CD4-positive, alpha-beta T cell treated with Interleukin-12 subunit alpha and Interleukin-12 subunit beta, for 1 hour (primary cell): ENCODE results near the gene FBXO3.
"Not testable (repeated sequence)": the region's sequence is repeated elsewhere in the genome, so short reads cannot be mapped to it uniquely, and the experiment has no call there.

ENCODE experiments used
- DNase-seq: peaks from one replicate; pipeline ENCODE4 v3.0.0-alpha.2; 2020

FBXO3 gene

DNA sequence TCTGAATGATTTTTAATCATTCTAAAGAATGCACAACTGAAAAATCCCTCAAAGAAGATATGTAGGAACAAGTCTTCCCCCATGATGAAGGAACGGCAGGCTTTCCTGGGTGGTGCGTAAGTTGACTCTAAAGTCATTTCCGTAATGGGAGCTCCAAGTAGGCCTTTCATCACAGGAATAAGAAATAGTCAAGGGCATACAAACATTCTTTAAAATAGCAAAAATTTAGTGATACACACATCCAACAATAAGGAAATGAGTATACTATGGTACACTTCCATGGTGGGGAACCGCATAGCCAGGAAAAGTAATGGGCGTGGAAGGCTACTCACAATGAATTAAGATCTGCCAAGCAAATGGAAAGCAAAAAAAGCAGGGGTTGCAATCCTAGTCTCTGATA is 48.8 kb downstream of the FBXO3 start:
- no peak for DNase-seq

DNA sequence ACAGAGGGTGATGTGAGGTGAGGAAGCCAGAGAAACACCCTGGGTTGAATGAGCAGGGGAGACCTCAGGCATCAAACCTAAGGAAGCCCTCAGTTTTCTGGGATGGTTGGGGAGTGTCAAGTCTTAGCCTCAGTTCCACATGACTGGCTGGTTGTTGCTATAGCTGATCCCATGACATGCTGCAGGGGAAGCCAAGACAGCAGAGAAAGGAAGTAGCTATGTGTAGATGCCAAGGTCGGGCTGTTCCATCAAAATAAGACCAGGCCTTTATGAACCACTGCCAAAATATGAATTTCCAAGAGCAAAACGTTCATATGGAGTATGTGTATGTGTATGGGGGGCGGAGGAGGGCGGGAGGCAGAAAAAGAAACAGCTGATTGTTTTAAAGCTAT is 49.7 kb downstream of the FBXO3 start:
- DNase-seq: no peak

DNA sequence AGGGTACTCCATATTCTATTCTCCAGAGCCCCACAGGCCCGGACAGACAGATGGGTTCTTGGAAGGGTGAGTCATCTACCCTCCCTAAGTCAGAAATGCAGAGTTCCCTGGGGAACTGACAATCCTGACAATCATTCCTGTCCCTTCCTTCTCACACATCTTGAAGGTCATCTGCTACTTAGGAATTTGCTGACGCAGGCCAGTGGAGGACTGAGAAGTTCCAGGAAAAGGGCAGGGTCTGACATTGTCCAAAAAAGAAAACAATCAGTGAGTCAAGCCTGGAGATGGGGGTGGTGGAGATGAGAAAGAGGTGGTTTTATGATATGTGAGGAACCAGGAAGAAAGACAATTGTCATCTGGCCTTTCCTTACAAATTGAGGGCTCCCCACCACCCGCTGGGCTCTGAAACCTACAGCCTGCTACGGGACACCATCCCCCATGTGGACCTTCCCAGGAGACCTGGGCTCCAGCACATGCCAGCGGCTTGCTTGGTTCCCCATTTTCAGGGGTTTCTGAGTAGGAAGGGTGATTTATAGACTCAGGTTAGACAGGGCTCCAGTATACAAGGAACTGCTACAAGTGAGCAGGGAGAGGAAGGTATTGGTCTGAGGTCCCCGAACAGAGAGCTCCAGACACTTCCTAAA is 51.0 kb downstream of the FBXO3 start:
- no peak for DNase-seq

DNA sequence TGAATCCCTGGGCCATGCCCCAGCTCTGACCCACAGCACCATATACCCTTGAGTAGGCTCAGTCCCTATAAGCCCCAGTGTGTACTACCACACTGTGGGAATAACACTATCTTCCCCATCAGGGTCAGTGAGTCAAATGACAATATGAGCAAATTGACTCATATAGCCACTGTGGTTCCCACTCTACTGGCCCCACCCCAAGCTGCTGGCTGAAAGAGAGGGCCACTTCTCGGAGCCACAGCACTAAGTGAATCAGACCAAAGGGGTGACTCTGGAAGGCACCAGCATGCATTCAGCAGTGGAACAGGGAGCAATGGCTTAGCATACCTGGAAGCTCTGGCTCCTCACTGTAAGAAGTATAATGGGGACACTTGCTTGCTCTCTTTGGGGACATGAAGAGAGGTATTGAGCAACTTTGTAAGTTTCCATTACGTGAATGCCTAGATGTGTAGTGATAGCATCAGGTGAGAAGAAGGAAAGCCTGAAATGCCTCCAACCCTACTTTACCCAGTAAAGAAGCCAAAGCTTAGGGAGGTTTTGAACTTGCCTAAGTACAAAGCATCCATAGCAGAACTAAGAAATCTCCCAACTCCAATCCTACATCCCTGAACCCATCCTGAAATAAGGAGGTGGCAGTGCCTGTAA is 51.6 kb downstream of the FBXO3 start:
- DNase-seq: no peak

DNA sequence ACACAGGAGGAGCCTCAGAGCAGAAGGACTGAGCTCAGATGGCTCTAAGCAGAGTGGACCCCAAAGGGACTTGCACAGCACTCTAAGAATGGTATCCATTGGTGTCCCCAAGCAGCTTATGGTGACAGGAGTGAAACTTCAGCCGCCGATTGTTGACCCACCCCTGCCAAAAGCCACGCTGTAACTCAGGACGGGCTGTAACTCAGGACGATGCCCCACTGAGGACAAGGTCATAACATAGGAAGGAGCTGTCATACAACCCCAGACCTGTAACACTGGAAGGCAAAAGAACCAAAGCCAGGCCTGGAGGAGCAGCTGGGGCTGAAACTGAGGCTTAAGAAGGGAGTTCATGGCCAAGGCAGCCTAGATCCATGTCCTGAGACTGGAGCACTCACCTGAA is 52.3 kb downstream of the FBXO3 start:
- no peak for DNase-seq

DNA sequence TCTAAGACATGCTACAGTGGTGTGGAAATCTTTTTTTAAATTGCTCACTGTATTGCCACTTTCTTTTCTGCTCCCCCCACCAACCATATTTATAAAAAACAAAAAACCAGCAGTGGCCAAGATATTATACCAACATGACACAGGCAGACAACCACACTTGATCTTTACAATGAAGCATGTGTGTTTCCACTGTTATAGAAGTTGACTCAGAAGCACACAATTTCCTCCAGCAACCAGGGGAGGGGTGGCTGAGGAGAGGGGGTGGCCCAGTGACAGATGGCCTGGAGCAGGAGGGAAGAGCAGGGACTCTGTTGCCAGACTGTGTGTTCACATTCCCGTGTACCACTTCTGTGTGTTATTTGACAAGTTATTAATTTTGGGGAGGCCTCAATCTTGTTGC is 52.9 kb downstream of the FBXO3 start:
- DNase-seq: no peak

DNA sequence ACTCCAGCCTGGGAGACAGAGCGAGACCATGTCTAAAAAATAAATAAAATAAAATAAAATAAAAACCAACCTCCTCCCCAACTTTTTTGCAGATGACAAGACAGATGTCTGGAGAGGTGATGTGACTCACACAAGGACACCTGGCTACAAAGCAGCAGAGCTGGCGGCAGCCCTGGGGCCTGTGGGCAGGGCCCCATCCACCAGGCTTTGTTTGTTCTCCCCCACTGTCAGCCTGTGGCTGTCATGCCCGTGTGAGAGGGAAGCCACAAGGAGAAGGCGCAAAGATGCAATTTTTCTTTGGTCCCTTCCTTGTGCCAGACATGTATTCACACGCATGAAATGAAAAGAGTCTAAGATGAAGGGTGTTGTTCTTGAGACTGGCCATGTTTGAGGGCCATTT is 54.7 kb downstream of the FBXO3 start:
- no peak for DNase-seq

DNA sequence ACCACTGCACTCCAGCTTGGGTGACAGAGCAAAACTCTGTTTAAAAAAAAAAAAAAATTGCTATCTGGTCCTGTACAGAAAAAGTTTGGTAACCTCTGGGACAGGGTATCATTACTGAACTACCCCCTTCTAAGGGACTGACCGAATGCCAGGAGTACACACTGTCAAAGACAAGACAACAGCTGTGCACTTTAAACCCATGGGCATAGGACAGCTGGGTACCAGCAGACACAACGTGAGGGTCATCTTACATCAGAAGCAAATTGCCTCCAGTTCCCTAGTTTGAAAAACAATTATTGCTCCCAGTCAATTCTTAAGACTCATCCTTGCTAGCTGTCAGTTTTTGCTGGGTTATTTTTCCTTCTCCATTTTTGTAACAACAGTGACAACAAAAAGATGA is 55.9 kb downstream of the FBXO3 start:
- DNase-seq: no peak

DNA sequence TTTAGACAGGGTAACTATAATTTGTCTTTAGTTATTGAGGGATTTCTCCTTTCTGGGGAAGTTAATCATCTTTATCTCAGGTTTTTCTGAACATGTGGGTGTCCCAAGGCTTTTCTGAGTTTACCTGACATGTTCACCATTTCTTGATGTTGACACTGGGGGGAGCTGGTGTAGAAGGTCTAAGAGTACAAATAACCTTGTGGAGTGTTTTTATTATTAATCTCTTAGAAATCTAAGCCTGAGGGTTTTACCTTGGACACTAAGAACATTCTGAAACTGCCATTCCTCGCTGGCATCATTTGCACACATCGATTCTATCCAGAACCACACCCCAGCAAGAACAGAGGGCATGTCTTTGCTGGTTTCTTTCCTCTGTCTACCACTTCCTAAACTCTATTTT is 58.1 kb downstream of the FBXO3 start:
- DNase-seq: peak; percentile 29

DNA sequence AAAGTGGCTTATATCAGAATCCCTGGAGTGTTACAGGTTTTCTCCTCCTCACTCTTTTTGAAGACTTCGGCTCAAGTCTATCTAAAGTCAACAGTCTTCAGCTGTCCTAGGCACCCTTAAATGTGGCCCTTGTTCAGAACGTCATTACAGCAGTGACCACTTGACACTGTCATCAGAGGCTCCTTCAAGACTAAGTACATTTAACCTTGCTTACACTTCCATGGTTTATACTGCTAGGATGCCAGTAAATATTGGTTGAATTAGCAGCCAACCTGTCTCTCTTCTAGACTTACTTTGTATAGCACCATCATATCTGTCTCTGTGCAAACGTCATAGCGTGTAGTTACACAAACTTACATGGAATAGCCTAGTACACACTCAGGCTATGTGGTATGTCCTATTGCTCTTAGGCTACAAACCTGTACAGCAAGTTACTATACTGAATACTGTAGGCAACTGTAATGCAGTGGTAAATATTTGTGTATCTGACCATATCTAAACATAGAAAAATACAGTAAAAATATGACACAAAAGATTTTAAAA is 60.4 kb downstream of the FBXO3 start:
- DNase-seq: no peak

DNA sequence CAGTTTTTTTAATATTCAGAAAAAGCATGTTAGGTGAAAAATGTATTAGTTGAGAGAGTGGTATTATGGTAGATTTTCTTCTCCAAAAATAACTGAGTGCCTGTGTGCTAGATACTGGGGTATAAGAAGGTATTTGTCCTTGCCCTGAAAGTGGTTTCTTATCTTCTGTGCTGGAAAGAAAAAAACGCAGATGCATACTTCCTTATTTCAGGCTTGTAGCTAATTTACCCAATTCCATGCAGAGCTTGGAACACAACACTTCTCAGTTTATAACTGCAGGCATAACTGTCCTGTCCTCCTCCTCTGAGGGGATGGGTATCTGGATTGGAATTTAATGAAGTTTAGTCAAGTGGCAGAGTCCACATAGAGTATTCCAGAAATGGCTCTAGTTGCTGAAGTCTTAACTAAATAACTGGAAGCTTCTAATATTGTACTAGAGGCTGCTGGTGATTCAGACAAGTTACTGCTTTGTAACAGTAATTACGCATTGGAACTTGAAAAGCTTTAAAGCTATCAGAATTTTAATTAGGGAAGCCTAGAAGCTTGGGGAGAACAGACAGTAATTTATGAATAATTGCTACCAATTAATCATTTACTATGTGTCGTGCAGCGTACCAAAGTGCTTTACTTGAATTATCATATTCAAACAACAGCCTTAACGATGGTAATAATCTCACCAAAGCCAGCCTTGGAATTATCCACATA is 61.0 kb downstream of the FBXO3 start:
- no peak for DNase-seq

DNA sequence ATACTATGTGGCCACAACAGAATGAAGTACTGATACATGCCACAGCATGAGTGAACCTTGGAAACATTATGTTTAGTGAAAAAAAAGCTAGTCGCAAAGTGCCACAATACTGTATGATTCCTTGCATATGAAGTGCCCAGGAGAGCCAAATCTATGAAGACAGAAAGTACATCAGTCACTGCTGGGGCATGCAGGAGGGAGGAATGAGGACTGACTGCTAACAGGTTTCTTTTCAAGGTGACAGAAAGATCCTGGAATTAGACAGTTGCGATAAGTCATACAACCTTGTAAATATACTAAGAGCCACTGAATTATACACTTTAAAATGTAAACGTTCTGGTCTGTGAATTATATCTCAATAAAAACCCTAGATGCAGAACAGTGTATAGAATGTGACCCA is 61.9 kb downstream of the FBXO3 start:
- DNase-seq: no peak

DNA sequence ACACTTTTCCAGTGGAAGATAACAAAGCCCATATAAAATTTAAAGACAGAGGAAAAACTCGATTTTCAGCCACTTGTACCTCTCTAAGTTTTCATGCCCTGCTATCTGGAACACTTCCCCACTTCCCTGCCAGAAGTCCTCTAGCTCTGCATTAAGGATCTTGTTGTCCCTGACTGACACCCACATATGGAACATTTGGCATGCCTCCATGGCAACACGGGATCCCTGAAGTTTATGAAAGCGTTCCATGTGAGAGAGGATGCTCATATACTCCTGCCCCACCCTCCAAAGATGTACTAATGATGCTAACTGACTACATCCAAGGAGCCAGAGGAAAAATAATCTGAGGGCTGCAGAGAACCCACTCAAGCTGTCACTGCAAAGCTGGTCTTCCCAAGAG is 64.9 kb downstream of the FBXO3 start:
- DNase-seq: no peak

DNA sequence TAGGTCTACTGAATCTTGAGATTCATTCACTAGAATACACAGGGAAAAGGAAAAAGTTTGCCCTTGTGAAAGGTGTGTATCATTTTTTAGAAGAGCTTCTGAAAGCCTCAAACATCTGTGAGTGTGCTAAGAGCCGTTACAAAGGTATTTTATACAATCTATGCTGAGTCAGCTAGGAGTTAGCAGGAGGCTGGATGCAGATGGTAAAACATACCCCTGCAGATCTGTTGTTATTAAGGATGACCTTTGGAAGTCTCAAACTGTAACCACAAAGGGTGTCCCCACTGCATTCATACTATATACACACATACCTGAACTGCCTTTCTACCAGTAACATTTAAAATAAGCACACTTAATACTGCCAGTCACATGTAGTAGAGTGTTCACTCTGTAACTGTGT is 65.3 kb downstream of the FBXO3 start:
- DNase-seq: no peak

DNA sequence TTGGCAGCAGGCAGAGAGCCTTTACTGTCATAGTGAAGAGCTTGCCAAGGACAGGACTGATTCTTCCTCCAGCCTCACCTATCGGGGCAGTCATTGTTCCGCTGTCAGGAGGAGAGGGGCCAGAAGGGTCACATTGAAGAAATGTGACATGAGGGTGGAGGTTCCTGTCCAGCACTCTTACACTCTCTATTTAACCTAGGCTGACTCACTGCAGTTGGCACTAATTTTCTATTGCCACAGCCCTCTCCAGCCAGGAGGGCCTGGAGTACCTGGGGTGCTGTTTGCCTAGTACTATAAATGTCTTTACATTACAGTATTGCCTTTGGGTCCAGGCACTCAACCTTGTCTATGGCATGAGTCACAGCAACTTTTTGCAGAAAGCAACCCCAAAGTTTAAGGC is 66.5 kb downstream of the FBXO3 start:
- DNase-seq: not testable (repeated sequence)

DNA sequence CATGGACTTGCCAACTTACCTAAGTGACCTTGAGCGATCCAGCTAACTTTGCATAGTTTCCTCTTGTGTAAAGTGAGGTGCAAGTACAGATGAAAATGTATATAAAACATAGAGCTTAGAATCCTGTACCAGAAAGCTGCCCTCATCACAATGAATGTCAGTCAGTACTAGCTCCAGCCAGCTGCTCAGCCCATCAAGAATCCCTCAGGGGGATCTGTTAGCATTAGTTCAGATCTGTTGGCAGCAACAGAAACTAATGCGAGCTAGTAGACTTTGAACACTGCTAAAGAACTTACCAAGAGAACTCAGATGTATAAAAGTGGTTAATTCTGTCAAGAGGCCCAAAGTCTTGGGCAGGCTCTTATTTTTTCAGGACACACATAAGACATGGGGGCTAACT is 67.4 kb downstream of the FBXO3 start:
- DNase-seq: no peak

DNA sequence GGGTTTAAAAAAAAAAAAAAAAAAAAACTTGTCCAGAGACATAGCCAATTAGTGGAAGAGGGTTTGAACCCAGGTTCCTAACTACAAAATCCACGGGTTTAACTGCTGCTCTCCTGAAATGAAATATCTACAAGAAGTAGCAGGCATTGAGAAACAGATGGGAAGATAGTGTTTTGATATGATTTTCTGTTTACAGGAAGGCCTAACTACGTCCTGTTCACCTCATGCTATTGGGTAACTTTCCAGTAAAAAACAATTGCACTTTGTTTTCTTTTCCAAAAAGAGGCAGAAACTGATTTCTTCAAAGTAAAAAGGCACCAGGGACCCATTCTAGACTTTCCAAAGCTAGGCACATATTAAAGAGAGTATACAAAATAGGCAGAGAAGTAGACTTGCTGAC is 67.8 kb downstream of the FBXO3 start:
- no peak for DNase-seq

DNA sequence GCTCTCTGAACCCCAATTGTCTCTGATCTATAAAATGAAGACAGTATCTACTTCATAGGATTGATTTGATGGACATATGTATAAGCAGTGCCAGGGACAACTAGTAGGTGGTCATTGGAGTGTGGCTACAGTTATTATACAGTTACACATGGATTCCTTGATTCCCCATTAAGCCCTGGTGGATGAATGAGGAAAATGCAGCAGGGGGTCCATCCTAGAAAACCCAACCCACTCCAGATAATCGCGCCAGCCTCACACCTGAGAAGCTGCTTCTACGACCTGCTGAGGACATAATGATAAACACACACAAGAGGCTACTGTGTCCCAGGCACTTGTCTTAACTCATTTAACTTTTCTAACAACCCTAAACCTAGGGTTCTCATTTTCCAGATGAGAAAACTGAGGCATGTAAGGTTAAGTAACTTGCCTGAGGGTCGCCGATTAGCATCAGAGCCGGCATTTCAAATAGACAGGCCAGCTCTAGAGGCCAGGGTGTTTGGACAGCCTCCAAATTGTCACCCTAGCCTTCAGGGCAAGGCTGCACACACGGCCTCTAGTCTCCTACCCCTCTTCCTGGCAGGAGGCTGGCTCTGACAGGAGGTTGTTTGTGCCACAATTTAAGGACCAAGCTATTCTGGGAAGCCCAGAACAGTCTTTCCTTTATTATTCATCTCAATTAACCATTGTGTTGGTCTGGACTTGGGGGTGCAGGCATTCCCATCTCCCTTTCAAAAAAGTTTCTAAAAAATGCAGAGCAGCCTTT is 69.9 kb downstream of the FBXO3 start:
- no peak for DNase-seq

DNA sequence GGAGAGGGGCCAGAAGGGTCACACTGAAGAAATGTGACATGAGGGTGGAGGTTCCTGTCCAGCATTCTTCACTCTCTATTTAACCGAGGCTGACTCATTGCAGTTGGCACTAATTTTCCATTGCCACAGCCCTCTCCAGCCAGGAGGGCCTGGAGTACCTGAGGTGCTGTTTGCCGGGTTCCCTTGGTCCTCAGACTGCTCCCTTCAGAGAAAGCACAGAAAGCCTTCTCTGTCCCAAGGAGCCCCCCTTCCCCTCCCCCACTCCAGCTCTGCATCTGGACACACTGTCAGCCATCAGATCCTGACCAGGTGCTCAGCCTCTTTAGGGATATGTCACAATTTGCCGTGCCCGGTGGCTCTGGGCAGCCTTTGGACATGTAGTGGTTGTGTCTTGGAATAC is 70.5 kb downstream of the FBXO3 start:
- no peak for DNase-seq

DNA sequence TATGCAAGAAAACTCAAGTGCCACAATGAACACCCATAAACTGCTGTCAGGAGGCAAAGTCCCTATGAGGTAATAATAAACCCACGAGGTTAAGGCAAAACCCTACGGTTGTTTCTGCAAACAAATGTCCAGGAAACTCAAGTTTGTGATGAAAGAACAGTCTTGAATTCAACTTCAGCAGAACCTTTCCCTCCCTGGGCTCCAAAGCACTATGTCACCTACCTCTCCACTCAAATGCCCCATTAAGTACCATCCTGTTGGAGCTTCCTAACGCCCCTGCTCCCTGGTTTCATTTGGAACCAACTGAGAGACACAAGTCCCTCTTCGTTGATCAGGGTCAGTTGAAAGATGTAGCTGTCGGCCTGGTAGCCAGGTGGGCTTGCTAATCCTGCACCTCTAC is 71.1 kb downstream of the FBXO3 start:
- DNase-seq: no peak

DNA sequence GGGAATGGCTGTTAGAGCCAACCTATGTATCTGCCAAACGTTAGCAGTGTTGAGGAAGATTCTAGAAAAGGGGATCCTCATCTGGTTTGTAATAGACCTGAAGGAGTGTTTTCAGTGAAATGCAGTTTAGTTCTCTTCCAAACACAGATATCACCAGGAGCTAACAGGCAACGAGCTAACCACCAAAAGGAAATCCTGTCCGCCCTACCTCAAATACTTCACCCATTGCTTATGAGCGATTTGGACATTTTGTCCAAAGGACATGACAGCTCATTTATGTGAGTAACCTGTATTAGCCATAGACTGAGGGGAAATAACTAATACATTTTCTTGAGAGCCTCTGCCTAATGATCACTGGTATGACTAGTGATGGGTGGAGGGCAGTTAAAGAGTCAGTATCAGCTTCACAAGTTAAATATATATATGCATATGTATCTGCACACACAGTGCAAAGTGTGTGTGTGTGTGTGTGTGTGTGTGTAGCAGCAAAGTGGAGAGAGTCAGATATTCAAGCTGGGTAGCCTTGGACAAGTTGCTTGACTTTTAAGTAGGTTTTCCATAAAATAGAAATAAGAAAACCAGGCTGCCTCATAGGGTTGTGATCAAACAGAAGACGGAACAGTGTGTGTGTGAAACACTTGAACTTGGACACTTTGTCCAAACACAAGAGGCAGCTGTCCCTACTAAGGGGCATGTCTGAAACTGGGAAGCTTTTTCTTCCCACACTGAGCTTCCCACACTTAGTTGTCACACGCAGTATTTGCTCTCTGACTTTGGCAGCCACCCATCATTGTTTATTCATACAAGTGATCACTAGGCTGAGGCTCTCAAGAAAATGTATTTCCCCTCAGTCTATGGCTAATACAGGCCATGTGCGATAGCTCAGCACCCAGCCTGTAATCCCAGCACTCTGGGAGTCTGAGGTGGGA is 72.8 kb downstream of the FBXO3 start:
- no peak for DNase-seq

DNA sequence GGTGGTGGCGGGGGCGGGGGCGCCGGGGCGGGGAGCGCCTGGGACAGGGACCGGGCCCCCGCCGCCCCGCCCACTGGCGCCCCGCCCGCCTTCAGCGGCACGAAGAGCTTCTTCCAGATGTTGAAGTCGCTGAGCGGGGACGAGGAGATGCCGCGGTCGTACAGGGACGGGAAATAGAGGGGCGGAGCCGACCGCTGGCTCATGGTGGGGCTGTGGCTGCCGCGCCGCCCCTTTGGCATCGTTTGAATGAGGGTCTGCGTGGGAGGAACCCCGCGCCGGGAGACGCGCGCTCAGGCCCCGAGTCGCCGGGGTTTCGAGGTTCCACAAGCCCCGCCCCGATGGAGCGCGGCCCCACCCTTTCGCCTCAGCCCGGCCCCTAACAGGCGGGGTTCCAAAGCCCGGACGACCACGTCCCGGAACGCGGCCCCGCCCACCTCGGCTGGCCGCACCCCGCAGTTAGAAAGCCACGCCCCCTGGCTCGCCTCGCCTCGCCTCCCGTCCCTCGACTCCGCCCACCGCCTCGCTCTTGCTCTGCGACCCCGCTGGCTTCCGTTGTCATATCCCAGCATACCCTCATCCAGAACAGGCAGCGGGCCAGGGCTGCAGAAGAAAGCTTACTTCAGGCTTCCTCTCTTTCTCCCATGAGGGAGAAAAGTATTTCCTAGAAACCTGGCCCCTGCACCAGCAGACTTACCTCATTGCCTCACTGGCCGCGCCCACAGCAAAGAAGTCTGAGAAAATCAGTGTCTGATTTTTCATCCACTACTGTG is 73.6 kb downstream of the FBXO3 start, which contains the start of gene C11orf91:
Gene C11orf91, minus strand, starts transcription at position 325 of the 770 bp plus-strand sequence. Its CDS starts 86 bp downstream, at position 239.
- peak; percentile 96 for DNase-seq
